Glutamatergic neuron (in vitro differentiated cells): Measurements from ENCODE around the gene DTWD2. TPM values are rescaled to one million over a fixed set of nuclear protein-coding genes. Genes with fewer than 3 reads are reported as not detected.
"Not testable (repeated sequence)": the region's sequence is repeated elsewhere in the genome, so short reads cannot be mapped to it uniquely, and the experiment has no call there.

Experiments
- DNase-seq: peaks from one replicate; pipeline ENCODE4 v3.0.0; 2022
- H3K27ac Mint-ChIP-seq: one replicate; pipeline ENCODE4 v1.8.0; 2020; ENCODE audit warnings: mild to moderate bottlenecking, mixed read lengths, inconsistent platforms; ENCODE audit not compliant: unreplicated experiment
- H3K27me3 Mint-ChIP-seq: one replicate; pipeline ENCODE4 v1.8.0; 2020; ENCODE audit warnings: mild to moderate bottlenecking, moderate library complexity, mixed read lengths, inconsistent platforms; ENCODE audit not compliant: unreplicated experiment
- H3K36me3 Mint-ChIP-seq: one replicate; pipeline ENCODE4 v1.8.0; 2020; ENCODE audit warnings: mild to moderate bottlenecking, mixed read lengths, inconsistent platforms; ENCODE audit not compliant: unreplicated experiment
- H3K4me1 Mint-ChIP-seq: one replicate; pipeline ENCODE4 v1.8.0; 2020; ENCODE audit warnings: mild to moderate bottlenecking, low read depth, mixed read lengths, inconsistent platforms; ENCODE audit not compliant: unreplicated experiment
- H3K4me3 Mint-ChIP-seq: one replicate; pipeline ENCODE4 v1.8.0; 2020; ENCODE audit warnings: mild to moderate bottlenecking, mixed read lengths, inconsistent platforms; ENCODE audit not compliant: unreplicated experiment
- H3K9me3 Mint-ChIP-seq: one replicate; pipeline ENCODE4 v1.8.0; 2020; ENCODE audit warnings: mild to moderate bottlenecking, moderate library complexity, mixed read lengths, inconsistent platforms; ENCODE audit not compliant: unreplicated experiment
- total RNA-seq: library from RNA; stranded (reverse); fragmentation: NEBNext Ultra II Directional; extraction: Animal tissue kit (Norgen Biotek cat#: 25700); gene quantifications from one replicate; pipeline ENCODE4 v1.2.1, GENCODE V29; 2021; ENCODE audit not compliant: unreplicated experiment
- TF ChIP-seq, protein P1 (sequence below): fragments of 200-600 bp; sonication (generic); IDR thresholded peaks from one replicate; pipeline ENCODE4 v1.5.0; 2021; ENCODE audit not compliant: partially characterized antibody, unreplicated experiment

The DTWD2 gene
- total RNA-seq, 1 donor from 2014 or later: 1.6 TPM

GRCh38 chr5:118923295-118924005 lies 64.9 kb downstream of the DTWD2 start:
- H3K27me3 Mint-ChIP-seq: peaks cover 2% of the 10 kb centered on the region
- H3K27ac Mint-ChIP-seq: no peak overlapping the region
- no peaks in the 10 kb centered on the region for H3K9me3 Mint-ChIP-seq
- no peak for DNase-seq
- TF ChIP-seq, protein P1, sequence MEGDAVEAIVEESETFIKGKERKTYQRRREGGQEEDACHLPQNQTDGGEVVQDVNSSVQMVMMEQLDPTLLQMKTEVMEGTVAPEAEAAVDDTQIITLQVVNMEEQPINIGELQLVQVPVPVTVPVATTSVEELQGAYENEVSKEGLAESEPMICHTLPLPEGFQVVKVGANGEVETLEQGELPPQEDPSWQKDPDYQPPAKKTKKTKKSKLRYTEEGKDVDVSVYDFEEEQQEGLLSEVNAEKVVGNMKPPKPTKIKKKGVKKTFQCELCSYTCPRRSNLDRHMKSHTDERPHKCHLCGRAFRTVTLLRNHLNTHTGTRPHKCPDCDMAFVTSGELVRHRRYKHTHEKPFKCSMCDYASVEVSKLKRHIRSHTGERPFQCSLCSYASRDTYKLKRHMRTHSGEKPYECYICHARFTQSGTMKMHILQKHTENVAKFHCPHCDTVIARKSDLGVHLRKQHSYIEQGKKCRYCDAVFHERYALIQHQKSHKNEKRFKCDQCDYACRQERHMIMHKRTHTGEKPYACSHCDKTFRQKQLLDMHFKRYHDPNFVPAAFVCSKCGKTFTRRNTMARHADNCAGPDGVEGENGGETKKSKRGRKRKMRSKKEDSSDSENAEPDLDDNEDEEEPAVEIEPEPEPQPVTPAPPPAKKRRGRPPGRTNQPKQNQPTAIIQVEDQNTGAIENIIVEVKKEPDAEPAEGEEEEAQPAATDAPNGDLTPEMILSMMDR: no peak
- H3K36me3 Mint-ChIP-seq: no peaks in the 10 kb centered on the region
- H3K4me1 Mint-ChIP-seq: peaks cover 7% of the 10 kb centered on the region
- H3K4me3 Mint-ChIP-seq: no peak overlapping the region

GRCh38 chr5:118921866-118922265 lies 66.5 kb downstream of the DTWD2 start:
- no peak for DNase-seq
- H3K4me1 Mint-ChIP-seq: peaks cover 7% of the 10 kb centered on the region
- TF ChIP-seq, protein P1: no peak
- H3K36me3 Mint-ChIP-seq: no peaks in the 10 kb centered on the region
- H3K27me3 Mint-ChIP-seq: peaks cover 2% of the 10 kb centered on the region
- H3K4me3 Mint-ChIP-seq: no peak overlapping the region
- H3K9me3 Mint-ChIP-seq: no peaks in the 10 kb centered on the region
- H3K27ac Mint-ChIP-seq: no peak overlapping the region

GRCh38 chr5:118919016-118919415 lies 69.3 kb downstream of the DTWD2 start:
- no peak for DNase-seq
- Mint-ChIP-seq H3K36me3 (no peaks in the 10 kb centered on the region), H3K4me3 (no peak overlapping the region), H3K9me3 (no peaks in the 10 kb centered on the region), H3K27me3 (peaks cover 4% of the 10 kb centered on the region), H3K27ac (no peak overlapping the region), H3K4me1 (peaks cover 7% of the 10 kb centered on the region)
- TF ChIP-seq, protein P1: no peak

GRCh38 chr5:118918232-118918631 lies 70.1 kb downstream of the DTWD2 start:
- no peak overlapping the region for H3K27ac Mint-ChIP-seq

DNA sequence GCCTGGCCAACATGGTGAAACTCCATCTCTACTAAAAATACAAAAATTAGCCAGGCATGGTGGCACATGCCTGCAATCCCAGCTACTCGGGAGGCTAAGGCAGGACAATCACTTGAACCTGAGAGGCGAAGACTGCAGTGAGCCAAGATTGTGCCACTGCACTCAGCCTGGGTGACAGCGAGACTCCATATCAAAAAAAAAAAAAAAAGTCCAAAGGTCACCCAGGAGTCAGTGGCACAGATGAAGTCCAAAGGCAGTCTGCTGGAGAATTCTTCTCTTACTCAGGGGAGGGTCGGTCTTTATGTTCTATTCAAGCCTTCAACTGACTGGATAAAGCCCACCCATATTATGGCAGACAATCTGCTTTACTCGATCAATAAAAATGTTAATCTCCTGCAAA lies 80.8 kb downstream of the DTWD2 start:
- not testable (repeated sequence) for DNase-seq, H3K27me3 Mint-ChIP-seq, H3K27ac Mint-ChIP-seq, H3K4me3 Mint-ChIP-seq, H3K36me3 Mint-ChIP-seq, H3K4me1 Mint-ChIP-seq, H3K9me3 Mint-ChIP-seq

More at GRCh38 chr5:118918232-118918631, 70.1 kb downstream of the DTWD2 start:
- no peaks in the 10 kb centered on the region for H3K9me3 Mint-ChIP-seq
- peaks cover 7% of the 10 kb centered on the region for H3K4me1 Mint-ChIP-seq
- DNase-seq: no peak
- TF ChIP-seq, protein P1: no peak
- H3K36me3 Mint-ChIP-seq: no peaks in the 10 kb centered on the region
- no peak overlapping the region for H3K4me3 Mint-ChIP-seq
- peaks cover 4% of the 10 kb centered on the region for H3K27me3 Mint-ChIP-seq
